Keratinocyte (primary cell): ENCODE measurements around the gene HDHD5. TPM values are rescaled to one million over a fixed set of nuclear protein-coding genes. Genes with fewer than 3 reads are reported as not detected.

Source experiments
- DNase-seq: peaks from one replicate; pipeline ENCODE4 v3.0.0-alpha.2; 2011; ENCODE audit warnings: low read depth, missing footprints, low spot score
- FAIRE-seq: peaks from 2 replicates; lab custom pipeline; 2011; peaks lifted over from hg19 to GRCh38; lab: Jason Lieb, UNC
- H2AFZ ChIP-seq: 2 replicates; pipeline ENCODE4 v1.6.0; 2012; ENCODE audit warnings: low read length, control low read depth, inconsistent platforms; ENCODE audit not compliant: control insufficient read depth
- H3K27ac ChIP-seq: 2 replicates; pipeline ENCODE4 v1.5.1; 2011; ENCODE audit warnings: low read length; ENCODE audit not compliant: control insufficient read depth, insufficient read depth
- H3K27me3 ChIP-seq: 3 replicates; pipeline ENCODE4 v1.6.0; 2011; ENCODE audit warnings: low read length; ENCODE audit not compliant: control insufficient read depth, insufficient read depth; ENCODE audit errors: extremely low read depth
- H3K36me3 ChIP-seq, 2 experiments: 2 replicates in 1 of 2; 3 replicates in 1 of 2; pipeline ENCODE4 v1.5.1; 2011; ENCODE audit warnings: low read length in 2 of 2, mild to moderate bottlenecking in 1 of 2; ENCODE audit not compliant: control insufficient read depth in 2 of 2, insufficient read depth in 2 of 2; ENCODE audit errors: extremely low read depth in 1 of 2
- H3K4me1 ChIP-seq: 3 replicates; pipeline ENCODE4 v1.5.1; 2011; ENCODE audit warnings: low read length; ENCODE audit not compliant: control insufficient read depth, insufficient read depth; ENCODE audit errors: extremely low read depth
- H3K4me2 ChIP-seq: 3 replicates; pipeline ENCODE4 v1.6.0; 2011; ENCODE audit warnings: low read depth, low read length; ENCODE audit not compliant: control insufficient read depth, insufficient read depth; ENCODE audit errors: extremely low read depth
- H3K4me3 ChIP-seq, 3 experiments: fragments of 200-600 bp in 1 of 3; sonication (generic) in 1 of 3; 2 replicates in 2 of 3; 3 replicates in 1 of 3; pipeline ENCODE4 v1.5.1; 2011 to 2016; ENCODE audit warnings: low read length in 3 of 3, mild to moderate bottlenecking in 3 of 3, control low read depth in 2 of 3, inconsistent platforms in 1 of 3, low read depth in 1 of 3, mixed read lengths in 1 of 3, mixed run types in 1 of 3, moderate library complexity in 1 of 3; ENCODE audit not compliant: control insufficient read depth in 2 of 3, insufficient read depth in 2 of 3; ENCODE audit errors: extremely low read depth in 1 of 3
- H3K79me2 ChIP-seq: 2 replicates; pipeline ENCODE4 v1.6.0; 2012; ENCODE audit warnings: low read length; ENCODE audit not compliant: control insufficient read depth, insufficient read depth
- H3K9ac ChIP-seq: 3 replicates; pipeline ENCODE4 v1.6.0; 2011; ENCODE audit warnings: low read length; ENCODE audit not compliant: control insufficient read depth, insufficient read depth; ENCODE audit errors: extremely low read depth
- H3K9me1 ChIP-seq: 3 replicates; pipeline ENCODE4 v1.6.0; 2011; ENCODE audit warnings: low read length; ENCODE audit not compliant: control insufficient read depth, insufficient read depth; ENCODE audit errors: extremely low read depth
- H3K9me3 ChIP-seq: 2 replicates; pipeline ENCODE4 v1.5.1; 2012; ENCODE audit warnings: low read depth, low read length; ENCODE audit not compliant: control insufficient read depth
- H4K20me1 ChIP-seq: 3 replicates; pipeline ENCODE4 v1.6.0; 2011; ENCODE audit warnings: low read length; ENCODE audit not compliant: control insufficient read depth, insufficient read depth; ENCODE audit errors: extremely low read depth
- CTCF ChIP-seq, 3 experiments: IDR thresholded peaks in 1 of 3; conservative IDR thresholded peaks in 1 of 3; optimal IDR thresholded peaks in 1 of 3; 2 replicates in 2 of 3; 3 replicates in 1 of 3; pipeline versions ENCODE3 to v1.5.1; 2011; ENCODE audit warnings: low read length in 3 of 3, mild to moderate bottlenecking in 3 of 3, moderate library complexity in 2 of 3, control low read depth in 1 of 3, inconsistent platforms in 1 of 3; ENCODE audit not compliant: insufficient read depth in 2 of 3; ENCODE audit errors: extremely low read depth in 1 of 3
- EZH2 ChIP-seq: IDR thresholded peaks from one replicate; pipeline ENCODE4 v1.6.1; 2012; ENCODE audit warnings: inconsistent platforms, mild to moderate bottlenecking, low read length, moderate library complexity
- dilution Hi-C: fragments of 300-500 bp; cut with MboI; formaldehyde crosslinking; loops from one replicate; pipeline ENCODE4 v1.7.0; 2020; ENCODE audit warnings: low sequenced_read_pairs; ENCODE audit not compliant: extremely low pct_ligation_motif_present
- polyA plus RNA-seq, 5 experiments: library from polyadenylated mRNA; depleted of rRNA in 3 of 5; stranded (reverse) in 3 of 5; stranded (forward) in 1 of 5; unstranded in 1 of 5; fragments of >200 nt; gene quantifications; 1 replicate in 1 of 5; 2 replicates in 3 of 5; 3 replicates in 1 of 5; pipeline versions ENCODE4 v1.2.1 to v1.2.3, GENCODE V29; 2011 to 2012; ENCODE audit warnings: missing spikeins in 2 of 5, low read depth in 1 of 5, low replicate concordance in 1 of 5

Gene HDHD5
- polyA plus RNA-seq, 1 donor (not counting 4 experiments of a cell fraction or from before 2014, with no cell fraction given): 22.6 TPM

DNA sequence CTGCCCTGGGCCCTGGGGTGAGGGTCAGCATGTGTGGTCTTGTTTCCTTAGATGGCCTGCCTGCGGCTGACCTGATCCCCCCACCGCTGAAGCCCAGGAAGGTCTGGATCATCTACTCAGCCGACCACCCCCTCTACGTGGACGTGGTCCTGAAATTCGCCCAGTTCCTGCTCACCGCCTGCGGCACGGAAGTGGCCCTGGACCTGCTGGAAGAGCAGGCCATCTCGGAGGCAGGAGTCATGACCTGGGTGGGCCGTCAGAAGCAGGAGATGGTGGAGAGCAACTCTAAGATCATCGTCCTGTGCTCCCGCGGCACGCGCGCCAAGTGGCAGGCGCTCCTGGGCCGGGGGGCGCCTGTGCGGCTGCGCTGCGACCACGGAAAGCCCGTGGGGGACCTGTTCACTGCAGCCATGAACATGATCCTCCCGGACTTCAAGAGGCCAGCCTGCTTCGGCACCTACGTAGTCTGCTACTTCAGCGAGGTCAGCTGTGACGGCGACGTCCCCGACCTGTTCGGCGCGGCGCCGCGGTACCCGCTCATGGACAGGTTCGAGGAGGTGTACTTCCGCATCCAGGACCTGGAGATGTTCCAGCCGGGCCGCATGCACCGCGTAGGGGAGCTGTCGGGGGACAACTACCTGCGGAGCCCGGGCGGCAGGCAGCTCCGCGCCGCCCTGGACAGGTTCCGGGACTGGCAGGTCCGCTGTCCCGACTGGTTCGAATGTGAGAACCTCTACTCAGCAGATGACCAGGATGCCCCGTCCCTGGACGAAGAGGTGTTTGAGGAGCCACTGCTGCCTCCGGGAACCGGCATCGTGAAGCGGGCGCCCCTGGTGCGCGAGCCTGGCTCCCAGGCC is 50.6 kb downstream of the HDHD5 start:
- peaks cover 4% of the 10 kb centered on the region for H4K20me1 ChIP-seq
- dilution Hi-C loops: no loop called here
- H3K27ac ChIP-seq: no peak overlapping the region
- no peaks in the 10 kb centered on the region for H3K4me1 ChIP-seq
- no peak overlapping the region for H3K4me2 ChIP-seq
- DNase-seq (no peak), FAIRE-seq (no peak)
- peaks cover 18 to 24% of the 10 kb centered on the region in 2 experiments for H3K36me3 ChIP-seq
- H3K9ac ChIP-seq: no peak overlapping the region
- H3K9me3 ChIP-seq: no peaks in the 10 kb centered on the region
- no peak overlapping the region for H3K4me3 ChIP-seq
- H3K9me1 ChIP-seq: no peaks in the 10 kb centered on the region
- TF ChIP-seq EZH2: no peak
- TF ChIP-seq CTCF (optimal IDR thresholded peaks at IDR 0.05 in 1 of 3, IDR thresholded peaks at IDR 0.05 in 1 of 3, conservative IDR thresholded peaks at IDR 0.05 in 1 of 3; ENCODE audit: extremely low read depth in 1 of 3, insufficient read depth in 2 of 3, low read length in 3 of 3): no peak
- no peak overlapping the region for H2AFZ ChIP-seq
- no peaks in the 10 kb centered on the region for H3K79me2 ChIP-seq
- no peaks in the 10 kb centered on the region for H3K27me3 ChIP-seq

DNA sequence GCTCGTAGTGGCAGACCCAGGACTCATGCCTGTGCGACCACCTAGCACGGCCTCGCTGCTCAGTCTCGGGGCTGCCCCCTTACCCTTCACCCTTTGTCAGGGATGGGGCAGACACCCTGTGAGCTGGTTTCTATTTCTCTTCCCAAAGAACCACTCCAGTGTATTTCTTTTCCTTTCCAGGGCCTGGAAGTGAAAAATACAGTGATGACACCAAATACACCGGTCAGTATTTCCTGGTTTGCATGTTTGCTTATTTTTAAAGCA is 51.6 kb downstream of the HDHD5 start:
- no peak for FAIRE-seq
- Histone ChIP-seq H3K9me3 (no peaks in the 10 kb centered on the region), H3K9me1 (no peaks in the 10 kb centered on the region), H3K79me2 (no peaks in the 10 kb centered on the region), H3K36me3 (peaks cover 23 to 24% of the 10 kb centered on the region in 2 experiments), H3K4me1 (no peaks in the 10 kb centered on the region), H3K27ac (no peak overlapping the region), H2AFZ (no peak overlapping the region), H3K27me3 (no peaks in the 10 kb centered on the region), H3K4me3 (no peak overlapping the region), H4K20me1 (peaks cover 4% of the 10 kb centered on the region), H3K9ac (no peak overlapping the region), H3K4me2 (no peak overlapping the region)
- no peak for DNase-seq
- dilution Hi-C loops: no loop called here
- no peak for TF ChIP-seq EZH2
- no peak for TF ChIP-seq CTCF (optimal IDR thresholded peaks at IDR 0.05 in 1 of 3, IDR thresholded peaks at IDR 0.05 in 1 of 3, conservative IDR thresholded peaks at IDR 0.05 in 1 of 3; ENCODE audit: extremely low read depth in 1 of 3, insufficient read depth in 2 of 3, low read length in 3 of 3)
